Measurements from ENCODE around the gene TNFRSF11A.

TNFRSF11A gene

DNA sequence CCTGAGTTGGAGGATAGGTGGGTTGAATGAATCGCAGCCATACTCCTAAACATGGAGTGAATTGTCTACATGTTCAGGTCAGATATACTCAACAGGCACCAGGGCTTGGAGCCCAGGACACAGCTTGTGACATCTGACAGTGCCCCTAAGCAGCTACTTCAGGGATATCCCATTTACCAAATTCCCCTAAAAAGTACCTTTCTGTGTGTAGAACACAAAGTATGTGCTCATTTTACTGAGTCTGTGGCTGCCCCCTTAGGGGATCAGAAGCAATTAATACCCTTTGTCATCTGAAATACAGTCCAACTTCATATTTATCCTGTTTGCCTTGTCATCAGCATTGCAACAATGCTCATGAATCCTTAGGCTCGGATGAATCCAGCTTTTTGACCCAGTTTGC is 20.8 kb downstream of the TNFRSF11A start:
- no peak for DNase-seq

DNA sequence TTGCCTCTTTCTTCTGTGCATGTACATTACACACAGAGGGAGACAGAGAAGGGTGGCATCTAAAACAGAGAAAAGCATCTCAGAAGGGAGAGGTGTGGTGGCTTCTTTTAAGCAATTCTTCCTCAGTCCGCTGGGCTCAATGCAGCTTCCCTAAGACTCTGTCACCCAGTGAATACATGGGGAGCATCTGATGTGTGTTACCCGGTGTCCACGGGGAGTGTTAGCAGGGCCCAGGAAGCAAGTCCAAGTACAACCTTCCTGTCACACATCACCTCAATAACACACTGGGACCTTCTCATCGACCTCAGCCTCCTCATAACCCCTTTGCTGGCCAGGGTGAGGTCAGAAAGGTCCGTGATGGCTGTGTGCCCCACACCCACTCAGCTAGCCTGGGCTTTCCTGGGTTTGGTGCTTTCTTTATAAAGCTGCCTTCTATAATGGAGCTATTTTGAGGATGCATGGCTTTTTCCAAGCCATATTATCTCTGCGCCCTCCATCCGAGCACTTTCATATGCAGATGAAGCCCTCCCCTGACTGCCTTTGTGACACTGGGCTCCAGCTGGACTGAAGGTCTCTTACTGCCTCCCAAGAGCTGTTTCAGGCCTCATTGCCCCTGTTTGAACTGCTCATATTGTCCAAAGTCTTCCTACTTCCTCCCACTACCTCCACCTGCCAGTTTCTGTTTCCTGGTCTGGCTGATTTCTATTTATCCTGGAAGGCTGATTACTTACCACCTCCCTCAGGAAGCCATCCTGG is 21.4 kb downstream of the TNFRSF11A start:
- DNase-seq = no peak

DNA sequence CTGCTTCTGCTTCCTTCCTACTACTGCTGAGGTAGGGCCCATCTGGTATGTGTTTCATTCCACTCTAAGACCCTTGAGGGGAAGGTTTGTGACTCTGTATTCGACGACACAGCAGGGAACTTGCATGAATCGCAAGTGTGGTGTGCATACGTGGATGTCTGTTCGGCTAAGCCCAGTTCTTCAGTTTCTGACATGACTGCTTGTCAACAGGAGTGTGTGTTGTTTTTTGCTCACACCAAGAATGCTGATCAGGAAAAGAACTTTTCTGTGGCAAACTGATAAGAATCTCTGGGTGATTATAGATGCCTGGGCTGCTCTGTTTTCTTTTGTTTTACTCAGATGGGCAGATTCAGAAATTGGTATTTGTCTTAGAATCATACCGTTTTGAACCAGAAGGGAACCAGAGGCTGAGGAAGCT is 22.0 kb downstream of the TNFRSF11A start:
- DNase-seq = no peak

DNA sequence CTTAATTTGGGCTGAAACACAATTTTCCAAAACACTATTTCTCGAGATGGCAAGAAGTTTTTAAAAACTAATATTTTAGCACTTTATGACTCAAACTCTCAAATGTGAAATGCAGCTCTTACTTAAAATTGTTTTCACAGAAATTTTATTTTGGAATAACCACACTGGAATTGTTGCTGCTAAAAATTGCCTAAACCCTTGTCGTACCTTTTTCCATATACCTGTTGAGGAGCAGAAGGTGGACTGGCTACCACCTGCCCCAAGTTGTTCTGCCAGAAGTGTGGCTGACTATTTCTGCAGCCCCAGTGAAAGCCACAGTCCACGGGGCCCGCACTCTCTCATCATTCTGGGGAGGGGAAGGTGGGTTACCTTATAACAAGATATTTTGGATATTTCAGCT is 23.4 kb downstream of the TNFRSF11A start:
- no peak for DNase-seq

DNA sequence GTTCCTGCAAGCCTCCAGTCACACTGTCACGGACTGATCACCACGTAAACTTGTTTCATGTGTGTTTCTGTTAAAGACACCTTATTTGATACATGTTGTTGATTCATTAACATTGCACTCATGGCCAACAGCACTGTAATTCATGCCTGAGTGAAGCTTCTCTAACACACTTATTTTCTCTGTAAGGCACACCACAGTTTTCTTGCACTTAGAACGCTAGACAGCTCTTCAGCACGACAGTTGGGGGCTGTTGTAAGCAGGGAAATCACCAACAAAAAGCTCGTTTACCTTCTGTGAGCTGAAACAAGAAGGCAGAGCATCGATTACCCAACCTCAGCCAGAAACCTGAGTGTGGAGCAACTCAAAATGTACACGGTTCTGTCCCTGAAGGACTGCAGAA is 28.1 kb downstream of the TNFRSF11A start:
- DNase-seq = no peak

DNA sequence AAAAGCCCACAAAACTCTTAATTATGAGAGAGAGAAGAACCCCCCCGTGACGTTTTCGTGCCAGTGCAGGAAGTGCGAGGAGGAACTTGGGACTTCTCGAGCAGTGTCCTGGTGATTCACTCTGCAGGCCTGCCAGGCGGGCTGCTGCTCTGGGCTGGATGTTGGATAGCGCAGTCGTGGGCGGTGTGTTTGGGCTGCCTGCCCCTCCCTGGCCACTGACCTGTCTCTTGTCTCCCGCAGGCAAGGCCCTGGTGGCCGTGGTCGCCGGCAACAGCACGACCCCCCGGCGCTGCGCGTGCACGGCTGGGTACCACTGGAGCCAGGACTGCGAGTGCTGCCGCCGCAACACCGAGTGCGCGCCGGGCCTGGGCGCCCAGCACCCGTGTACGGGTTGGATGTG is 29.0 kb downstream of the TNFRSF11A start:
- DNase-seq = no peak

DNA sequence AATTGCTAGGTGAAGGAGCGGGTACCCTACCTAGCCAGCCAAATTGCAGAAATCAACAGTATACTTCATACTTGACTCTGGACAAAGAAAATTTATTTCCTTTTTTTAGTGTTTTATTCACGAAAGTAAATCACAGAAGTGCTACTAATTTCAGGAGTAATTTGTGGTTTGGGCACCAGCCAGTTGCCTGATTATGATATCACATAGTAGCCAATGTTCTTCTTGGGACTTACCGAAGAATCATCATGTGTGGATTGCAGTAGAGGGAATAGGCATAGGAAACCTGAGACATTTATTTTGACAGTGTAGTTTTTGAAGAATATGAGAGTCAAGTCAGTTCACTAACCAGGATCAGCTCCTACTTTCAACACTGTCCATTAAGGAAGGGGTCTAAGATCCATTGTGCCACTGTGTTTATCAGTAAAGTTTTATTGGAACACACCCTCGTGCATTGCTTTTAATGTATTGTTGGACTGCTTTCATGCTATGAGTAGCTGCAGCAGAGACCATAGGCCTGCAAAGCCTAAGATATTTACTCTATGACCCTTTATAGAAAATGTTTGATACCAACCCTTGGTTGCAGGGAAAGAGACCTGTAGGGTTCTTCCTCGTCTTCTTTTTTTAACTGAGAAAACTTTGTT is 32.1 kb downstream of the TNFRSF11A start:
- DNase-seq = no peak

DNA sequence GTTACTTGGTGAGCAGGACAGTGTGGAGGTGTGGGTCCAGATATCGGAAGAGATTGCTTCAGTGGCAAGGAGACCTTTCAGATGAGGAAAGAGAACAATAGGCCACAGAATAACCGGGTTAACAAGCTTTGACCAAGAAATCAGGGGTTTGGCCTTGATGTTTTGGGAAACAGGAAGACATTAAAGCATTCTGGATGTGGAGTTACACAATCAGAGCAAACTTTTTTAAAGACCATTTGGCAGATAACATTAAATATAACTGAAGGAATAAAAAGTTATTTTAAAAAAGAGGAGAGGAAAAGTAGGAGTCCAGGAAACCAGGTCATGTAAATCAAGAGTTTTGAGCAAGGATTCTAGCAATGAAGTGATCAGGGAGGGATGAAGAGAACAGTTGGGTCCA is 35.7 kb downstream of the TNFRSF11A start:
- no peak for DNase-seq

DNA sequence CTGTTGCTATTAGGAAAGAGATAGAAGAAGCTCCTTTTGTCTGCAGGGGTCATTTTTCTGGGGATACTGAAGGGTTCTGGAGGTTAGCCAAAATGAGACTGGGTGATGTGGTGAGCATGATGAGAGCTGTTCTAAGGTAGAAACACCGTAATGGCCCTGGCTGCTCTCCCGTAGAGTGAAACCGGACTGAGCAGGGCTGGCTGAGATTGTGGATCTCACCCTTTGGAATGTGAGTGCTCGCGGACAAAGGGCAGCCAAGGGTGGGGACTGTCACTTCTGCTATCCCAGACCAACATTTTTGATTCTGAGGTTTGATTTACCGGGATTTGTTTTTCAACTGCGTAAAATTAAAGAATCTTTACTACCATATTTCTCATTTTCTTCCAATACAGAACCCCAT is 36.2 kb downstream of the TNFRSF11A start:
- DNase-seq = no peak

DNA sequence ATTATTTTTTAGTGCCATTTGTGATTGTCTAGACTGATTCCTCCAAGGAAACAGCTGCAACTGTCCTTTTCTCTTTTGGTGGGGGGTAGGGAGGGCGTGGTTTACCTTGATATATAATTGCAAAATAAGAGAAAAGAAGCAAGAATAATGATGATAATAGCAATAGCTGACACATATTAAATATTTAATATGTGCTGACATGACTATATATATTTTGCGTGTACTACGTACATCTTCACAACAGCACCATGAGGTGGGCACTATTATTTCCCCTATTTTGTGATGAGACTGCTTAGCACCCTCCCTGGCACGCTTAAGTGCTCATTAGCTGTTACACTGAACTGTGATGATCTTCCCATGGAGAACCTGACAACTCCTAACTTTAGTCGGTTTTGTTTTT is 39.4 kb downstream of the TNFRSF11A start:
- no peak for DNase-seq

DNA sequence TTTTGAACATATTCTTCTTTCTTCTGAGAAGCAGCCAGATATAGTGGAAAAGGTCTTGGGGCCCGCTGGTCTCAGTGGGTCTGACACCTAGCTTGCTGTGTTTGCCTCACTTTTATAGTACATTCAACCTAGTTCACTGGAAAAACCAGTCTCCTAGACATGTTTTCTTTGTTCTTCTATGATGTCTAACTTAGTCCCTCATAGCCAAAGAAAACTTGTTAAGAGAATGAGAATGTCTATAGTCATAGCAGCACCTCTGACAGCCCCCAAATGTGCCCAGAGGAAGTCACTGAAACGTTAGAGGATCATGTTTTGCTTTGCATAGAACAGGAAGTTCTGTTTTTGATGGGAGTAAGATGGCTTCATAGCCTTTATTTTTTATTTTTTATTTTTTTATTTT is 40.3 kb downstream of the TNFRSF11A start:
- no peak for DNase-seq

DNA sequence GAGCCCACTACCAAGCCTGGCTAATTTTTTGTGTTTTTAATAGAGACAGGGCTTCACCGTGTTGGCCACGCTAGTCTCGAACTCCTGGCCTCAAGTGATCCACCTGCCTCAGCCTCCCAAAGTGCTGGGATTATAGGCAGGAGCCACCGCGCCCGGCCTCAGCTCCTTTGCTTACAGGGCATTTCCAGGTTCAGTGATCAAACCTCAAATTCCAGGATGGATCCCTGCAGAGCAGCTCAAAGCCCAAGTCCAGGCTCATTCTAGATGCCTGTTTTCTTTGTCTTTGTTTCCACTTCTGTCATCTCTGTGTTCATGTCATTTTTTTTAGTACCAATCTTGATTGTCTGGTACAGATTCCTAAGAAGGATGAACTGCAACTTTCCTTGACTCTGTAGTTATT is 41.9 kb downstream of the TNFRSF11A start:
- no peak for DNase-seq

DNA sequence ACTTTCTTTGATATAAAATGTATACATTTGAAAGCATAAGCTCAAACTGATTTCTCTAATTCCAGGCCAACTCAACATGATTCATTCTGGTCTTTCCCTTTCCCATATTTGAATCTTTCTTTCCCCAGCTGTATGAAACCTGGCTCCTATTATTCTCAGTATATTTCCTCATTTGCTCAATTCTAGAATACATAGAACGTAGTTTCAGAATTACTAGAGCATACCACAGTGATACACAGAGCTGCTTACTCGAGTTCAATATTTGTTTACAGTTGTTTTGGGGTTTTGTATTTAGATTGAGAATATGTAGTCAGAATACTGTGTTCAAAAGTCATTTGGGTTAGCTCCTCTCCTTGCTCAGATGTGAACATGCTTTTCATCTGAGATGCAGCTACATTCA is 43.0 kb downstream of the TNFRSF11A start:
- no peak for DNase-seq

DNA sequence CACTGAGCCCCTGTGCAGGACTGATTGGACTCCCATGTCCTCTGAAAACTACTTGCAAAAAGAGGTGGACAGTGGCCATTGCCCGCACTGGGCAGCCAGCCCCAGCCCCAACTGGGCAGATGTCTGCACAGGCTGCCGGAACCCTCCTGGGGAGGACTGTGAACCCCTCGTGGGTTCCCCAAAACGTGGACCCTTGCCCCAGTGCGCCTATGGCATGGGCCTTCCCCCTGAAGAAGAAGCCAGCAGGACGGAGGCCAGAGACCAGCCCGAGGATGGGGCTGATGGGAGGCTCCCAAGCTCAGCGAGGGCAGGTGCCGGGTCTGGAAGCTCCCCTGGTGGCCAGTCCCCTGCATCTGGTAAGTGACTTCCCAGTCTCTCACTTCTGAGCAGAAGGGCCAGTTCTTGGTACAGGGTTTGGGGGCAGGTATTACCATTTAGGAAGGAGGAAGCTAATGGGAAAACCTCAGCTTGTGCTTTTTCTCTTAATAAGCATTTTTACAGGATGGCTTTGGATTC is 44.1 kb downstream of the TNFRSF11A start:
- no peak for DNase-seq

DNA sequence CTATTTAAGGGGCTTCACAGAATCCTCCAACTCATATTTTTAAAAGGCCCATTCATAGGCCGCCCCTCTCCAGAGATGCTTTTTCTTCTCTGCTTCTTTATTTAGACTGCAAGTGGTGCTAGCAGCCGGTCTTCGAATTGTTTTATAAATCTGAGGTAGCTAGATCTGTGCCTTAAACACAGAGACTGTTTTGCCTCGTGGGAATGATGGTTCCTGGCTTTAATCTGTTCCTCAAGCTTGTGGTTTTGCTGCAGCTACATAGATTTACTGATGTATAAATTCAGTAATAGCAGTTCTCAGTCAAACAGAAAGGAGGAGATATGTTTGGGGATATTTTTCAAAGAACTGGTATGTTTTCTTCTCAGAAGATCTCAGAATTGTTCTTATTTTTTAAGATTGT is 45.3 kb downstream of the TNFRSF11A start:
- DNase-seq = no peak

DNA sequence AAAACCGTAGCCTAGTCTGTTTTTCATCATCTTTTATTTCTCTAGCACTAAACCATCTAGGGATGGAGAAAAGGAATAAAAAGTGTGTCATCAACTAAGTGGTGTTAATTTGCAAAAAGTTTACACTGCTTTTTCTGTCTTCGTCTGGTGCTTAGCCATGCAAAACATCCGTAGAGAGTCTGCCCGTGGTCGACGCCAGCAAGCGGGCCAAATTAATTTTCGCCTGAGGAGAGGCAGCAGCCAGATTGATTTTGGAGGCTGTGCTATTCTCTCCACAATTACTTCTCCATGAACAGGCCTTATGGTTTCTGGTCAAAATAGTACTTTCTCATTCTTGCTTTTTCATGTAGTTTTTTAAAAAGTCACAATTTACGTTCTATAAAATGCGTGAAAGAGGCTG is 46.3 kb downstream of the TNFRSF11A start:
- DNase-seq = no peak

DNA sequence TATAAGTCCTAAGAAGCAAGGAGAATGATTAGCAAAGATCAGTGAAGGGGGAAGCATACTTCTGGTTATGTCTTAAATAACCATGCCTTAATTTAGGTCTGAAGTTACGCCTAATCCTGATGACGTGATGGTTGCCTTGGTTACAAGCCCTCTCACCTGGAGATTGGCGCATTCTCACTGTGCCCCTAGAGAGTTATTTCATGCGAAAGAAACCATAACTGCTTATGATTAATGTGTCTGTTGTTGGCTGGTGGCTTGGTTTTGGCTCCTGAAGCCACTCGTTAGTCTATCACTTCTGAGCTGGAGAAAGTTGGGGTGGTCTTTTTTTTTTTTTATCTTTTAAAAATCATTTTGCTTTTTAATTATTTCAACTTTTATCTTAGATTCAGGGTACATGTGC is 47.0 kb downstream of the TNFRSF11A start:
- no peak for DNase-seq

DNA sequence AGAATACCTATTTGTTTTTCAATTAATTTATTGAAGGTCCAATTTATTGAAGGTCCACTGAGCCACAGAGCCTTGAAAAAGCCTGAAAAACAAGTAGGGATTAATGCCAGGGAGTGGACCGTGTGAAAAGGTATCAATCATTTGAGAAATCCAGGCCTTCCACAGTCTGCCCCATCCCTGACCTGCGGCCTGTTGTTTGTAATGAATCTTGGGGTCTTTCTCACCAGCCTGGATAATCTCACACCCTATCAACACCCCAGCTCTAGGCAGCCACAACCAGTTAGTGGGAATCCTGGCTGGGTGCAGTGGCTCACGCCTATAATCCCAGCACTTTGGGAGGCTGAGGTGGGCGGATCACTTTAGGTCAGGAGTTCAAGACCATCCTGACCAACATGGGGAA is 47.8 kb downstream of the TNFRSF11A start:
- no peak for DNase-seq

DNA sequence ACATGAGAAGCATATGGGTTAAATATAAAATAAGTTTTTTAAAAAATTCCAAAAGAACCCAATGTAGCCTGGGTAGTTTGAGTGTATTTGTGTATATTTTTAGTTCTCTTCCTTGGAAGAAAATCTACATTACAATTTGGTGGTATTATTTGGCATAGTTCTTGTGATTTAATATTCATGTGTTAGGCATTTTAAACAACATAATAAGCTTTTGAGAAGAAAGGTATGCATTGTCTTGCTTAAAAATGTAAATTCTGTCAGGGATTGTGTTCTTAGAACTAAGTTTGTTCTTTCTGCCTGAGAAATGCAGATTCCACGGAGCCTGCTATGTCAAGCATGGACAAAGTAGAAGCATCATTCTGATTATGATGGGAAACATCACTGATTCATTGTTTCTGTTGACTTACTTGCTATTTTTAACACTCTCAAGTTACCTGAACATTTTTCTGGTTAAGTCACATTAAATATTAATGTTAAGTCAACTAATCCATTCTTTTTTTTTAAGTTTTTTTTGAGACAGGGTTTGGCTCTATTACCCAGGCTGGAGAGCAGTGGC is 49.4 kb downstream of the TNFRSF11A start:
- no peak for DNase-seq

DNA sequence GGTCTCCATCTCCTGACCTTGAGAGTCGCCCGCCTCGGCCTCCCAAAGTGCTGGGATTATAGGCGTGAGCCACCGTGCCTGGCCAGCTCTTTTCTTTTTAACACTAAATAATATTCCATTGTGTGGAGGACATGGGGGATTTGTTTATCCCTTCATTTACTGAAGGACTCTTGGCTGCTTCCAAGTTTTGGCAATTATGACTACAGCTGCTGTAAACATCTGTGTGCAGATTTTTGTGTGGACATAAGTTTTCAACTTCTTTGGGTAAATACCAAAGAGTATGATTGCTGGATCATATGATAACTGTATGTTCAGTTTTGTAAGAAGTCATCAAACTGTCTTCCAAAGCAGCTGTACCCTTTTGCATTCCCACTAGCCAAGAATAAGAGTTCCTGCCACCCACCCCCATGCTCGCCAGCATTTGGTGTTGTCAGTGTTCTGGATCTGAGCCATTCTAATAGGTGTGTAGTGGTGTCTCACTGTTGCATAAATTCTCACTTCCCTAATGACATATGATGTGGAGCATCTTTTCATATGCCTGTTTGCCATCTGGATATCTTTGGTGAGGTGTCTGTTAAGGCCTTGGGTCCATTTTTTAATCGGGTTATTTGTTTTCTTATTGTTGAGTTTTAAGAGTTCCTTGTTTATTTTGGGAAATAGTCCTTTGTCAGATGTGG is 52.2 kb downstream of the TNFRSF11A start:
- no peak for DNase-seq

DNA sequence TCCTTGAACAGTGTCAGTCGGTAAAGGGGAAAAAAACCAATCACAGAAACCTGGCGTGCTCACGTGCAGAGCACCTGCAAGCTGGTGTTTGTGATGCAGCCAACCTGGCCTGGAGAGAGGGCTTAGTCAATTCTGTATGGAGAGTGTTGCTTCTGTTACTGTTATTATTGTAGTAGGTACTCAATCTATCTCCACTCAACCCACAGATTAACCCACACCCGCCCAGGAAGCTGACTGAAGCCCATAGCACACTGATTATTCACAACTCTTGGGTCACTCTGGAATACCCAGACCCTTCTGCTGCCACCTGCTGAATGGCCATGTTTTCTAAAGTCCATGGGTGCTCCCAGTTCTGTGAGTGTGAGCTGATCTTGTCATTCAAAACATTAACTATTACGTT is 53.9 kb downstream of the TNFRSF11A start:
- no peak for DNase-seq

DNA sequence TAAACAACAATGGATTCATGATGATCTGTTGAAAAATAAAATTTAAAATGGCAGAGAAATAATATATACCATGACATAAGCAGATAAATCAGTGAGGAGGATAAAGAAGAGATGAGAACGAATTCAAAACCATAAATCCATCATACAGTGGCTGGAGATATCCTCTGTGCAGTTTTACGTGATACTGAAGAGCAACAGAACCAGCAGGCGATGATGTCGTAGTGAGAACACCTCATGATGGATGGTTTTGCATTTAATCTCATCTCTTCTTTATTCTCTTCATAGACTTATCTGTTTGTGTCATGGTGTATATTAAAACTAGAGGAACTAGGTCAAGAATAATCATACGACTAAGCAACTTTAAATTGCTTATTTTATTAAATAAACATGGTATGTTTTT is 56.3 kb downstream of the TNFRSF11A start:
- no peak for DNase-seq

DNA sequence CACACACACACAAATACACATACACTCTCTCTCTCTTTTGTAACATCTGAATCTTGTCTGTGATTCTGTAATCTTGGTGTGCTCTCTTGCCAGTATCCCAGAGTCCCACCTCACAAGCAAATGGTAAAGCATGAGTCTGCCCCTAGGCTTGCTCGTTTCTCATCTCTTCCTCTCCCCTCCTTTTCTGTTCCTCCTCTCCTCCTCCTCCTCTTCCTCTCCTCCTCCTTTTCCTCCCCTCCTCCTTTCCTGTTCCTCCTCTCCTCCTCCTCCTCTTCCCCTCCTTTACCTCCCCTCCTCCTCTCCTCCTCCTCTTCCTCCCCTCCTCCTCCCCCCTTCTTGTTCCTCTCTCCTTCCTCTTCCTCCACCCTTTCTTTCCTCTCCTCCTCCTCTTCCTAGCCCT is 59.0 kb downstream of the TNFRSF11A start:
- DNase-seq = no peak

DNA sequence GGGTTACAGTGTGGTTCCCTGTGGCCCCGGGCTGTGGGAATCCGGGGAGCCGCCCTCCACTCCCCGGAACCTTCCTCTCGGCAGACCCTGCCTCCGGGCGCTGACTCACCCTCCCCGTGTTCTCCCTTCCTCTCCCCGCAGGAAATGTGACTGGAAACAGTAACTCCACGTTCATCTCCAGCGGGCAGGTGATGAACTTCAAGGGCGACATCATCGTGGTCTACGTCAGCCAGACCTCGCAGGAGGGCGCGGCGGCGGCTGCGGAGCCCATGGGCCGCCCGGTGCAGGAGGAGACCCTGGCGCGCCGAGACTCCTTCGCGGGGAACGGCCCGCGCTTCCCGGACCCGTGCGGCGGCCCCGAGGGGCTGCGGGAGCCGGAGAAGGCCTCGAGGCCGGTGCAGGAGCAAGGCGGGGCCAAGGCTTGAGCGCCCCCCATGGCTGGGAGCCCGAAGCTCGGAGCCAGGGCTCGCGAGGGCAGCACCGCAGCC is 59.5 kb downstream of the TNFRSF11A start:
- no peak for DNase-seq

Measured in CD4-positive, alpha-beta T cell treated with Interleukin-21 for 1 hour (primary cell).